NCI-H748 (cell line): ENCODE results near the gene NHSL2.

ENCODE experiments used
- DNase-seq: peaks from one replicate; lab custom pipeline; 2025; ENCODE audit not compliant: unreplicated experiment; lab: John Stamatoyannopoulos, UW

The NHSL2 gene

GRCh38 chrX:72126048-72126415, 215.4 kb downstream of the NHSL2 start:
- no peak for DNase-seq

GRCh38 chrX:72126539-72127140, 216.0 kb downstream of the NHSL2 start:
- DNase-seq = peak; percentile 67

DNA sequence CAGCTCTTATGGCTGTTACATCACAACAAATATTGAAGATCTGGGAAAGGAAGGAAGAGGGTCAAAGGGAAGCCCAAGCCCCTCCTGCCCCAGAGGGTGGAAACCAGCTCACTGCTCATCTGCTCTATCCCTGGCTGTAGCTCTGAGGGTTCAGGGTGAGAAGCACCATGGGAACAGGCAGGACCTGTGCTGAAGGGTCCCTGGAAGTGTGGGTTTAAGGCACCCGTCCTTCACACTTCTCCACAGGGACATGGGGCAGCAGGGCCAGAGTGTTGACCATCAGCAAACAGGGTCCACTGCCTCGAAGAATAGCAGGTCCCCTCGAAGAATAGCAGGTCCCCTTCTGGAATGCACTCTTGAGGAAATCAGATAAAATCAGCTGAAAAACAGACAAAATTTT, 216.7 kb downstream of the NHSL2 start:
- no peak for DNase-seq

GRCh38 chrX:72128183-72128834, 217.7 kb downstream of the NHSL2 start:
- no peak for DNase-seq

GRCh38 chrX:72128881-72129280, 218.2 kb downstream of the NHSL2 start:
- peak; percentile 26 for DNase-seq

DNA sequence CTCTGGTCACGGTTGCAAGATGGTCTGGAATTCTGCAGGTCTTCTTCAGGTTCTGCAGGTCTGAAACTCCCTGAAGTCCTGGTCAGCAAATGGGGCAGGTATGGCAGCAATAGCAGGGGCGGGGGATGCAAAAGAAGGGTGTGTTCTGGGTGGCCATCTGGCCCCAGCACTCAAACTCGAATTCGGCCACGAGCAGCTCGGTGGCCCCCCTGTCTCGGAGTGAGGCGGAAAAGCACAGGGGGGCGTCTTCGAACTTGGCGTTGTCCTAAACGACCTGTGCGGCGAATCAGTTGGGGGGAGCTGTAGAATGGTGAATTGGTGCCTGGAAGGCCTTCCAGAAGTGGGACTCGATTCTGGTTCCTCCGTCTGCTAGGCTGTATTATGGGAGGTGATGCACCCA, 219.0 kb downstream of the NHSL2 start:
- no peak for DNase-seq

DNA sequence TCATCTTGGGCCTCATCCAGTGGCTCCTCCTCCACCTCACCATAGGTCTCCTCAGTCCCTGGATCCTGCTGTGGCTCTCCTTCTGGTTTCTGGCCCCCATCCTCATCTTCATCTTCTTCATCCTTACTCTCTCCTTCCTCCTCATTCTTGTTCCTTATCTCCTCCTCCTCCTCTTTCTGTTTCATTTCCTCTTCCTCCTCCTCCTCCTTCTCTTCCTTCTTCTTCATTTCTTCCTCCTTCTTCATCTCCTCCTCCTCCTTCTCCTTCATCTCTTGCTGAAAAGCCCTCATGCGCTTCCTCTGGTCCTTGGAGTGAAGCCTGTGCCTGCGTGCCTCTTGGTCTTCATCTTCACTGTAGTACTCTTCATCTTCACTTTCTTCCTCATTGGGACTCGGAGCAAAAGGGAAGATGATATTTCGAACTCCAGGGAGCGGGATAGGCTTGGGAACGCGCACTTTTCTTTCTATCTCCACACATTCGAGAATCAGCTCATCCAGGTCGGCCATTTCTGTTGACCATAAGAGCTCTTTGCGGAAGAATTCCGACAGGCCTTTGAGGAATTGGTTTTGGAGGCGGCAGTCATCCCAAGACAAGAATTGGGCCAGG, 219.6 kb downstream of the NHSL2 start:
- DNase-seq = no peak

GRCh38 chrX:72130762-72131250, 220.2 kb downstream of the NHSL2 start:
- peak; percentile 38 for DNase-seq

GRCh38 chrX:72131317-72132294, 221.0 kb downstream of the NHSL2 start, which contains the start of gene RTL5:
RTL5 (minus strand) TSS chrX:72131915.
- peak; percentile 98 for DNase-seq

GRCh38 chrX:72132456-72132855, 221.8 kb downstream of the NHSL2 start:
- DNase-seq = no peak

DNA sequence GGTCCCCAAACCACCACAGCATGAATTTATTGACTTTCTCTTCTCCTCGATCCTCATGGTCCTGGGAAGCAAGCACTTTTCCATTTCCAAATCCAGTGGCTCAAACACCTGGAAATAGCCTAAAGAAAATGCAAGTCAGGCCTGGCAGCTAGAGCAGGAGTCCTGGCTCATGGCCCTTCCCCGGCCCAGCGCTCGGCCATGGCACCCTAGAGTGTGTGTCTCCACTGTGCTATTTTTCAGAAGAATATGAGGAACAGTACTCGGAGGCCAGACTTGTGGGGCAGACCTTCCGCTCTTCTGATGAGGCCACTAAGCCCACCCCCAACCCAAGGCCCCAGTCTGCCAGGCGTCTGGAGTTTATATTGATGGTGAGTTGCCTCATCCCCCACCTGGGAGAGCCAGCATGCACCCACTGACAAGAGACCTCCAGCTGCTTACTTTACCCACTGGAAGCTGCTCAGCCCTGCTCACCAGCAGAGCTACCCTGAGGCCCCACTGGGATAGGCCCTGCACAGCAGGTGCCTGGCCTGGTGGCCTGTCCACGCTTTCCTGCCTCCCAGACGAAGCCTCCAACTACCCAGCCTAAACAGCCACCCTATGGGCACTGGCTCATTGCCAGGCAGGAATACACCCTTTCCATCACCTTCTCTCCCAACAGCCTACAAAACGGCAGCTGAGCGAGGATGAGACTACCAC, 223.4 kb downstream of the NHSL2 start:
- DNase-seq = no peak

- no peak for DNase-seq
Observed at GRCh38 chrX:72137846-72138495, 227.3 kb downstream of the NHSL2 start.

- DNase-seq = no peak
Observed at GRCh38 chrX:72139538-72139937, 228.9 kb downstream of the NHSL2 start.

- peak; percentile 4 for DNase-seq
Observed at GRCh38 chrX:72141372-72142004, 230.8 kb downstream of the NHSL2 start.

DNA sequence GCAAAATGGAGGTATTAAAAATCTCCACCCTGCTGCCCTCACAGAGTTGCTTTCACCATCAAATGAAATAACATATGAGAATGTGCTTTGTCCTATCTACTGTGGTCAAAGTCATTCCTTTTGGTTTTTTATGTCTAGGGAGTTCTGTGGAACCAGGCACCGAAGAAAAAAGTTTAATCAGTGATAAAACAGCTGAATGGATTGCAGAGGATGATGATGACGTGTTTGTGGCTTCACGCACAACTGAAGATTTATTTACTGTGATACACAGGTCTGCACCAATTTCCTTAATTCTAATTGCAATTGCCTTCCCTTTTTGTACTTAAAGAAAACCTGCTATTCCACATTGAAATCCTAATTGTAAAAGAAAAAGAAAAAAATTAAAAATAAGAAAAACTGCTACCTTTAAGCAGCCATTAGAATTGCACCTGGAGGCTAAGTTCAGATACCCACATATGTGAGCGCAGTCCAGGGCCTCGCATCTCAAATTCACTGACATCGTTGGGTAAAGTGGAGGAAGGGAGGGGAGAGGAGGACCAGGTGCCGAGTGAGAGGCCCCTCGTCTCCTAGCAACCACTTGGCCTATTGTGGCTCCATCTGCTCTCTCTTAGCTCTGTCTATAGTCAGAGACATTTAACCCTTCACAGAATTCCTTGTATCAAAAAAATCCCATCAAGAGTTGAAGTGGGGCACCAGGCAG, 231.6 kb downstream of the NHSL2 start:
- DNase-seq = peak; percentile 95

DNA sequence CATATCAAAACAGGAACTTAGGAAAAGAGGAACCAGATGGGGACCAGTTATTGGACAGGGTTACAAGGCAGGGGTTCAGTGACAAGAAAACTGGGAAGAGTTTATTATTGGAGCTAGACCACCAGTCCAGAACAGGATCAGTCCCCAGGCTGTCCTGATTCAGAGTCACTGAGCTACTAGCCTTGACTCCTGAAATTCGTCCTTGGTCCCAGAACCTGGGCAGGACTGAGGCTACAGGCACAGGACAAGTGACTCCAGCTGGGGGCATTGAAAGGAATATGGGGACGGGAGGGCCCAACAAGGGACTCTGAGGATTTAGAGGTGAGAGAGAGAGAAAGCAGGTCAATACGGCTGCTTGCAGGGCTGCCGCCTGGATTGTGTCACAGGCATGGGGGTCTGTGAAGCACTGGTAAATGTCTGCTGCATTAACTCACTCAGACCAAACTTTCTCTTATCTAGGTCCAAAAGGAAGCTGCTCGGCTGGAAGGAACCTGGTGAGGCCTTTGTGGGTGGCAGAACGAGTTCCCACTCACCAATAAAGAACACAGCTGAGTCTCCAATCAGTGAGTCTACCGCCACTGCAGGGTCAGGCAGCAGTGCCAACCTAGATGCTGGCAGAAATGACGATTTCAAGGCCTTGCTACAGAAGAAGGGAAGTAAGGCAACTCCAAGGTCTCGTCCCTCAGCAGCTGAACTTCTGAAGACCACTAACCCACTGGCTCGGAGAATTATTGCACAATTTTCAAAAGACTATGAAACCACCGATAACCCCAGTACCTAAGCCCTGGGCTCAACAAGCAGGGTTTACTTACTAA, 232.4 kb downstream of the NHSL2 start:
- DNase-seq = no peak

GRCh38 chrX:72143609-72143907, 232.9 kb downstream of the NHSL2 start:
- no peak for DNase-seq

GRCh38 chrX:72145181-72145580, 234.5 kb downstream of the NHSL2 start:
- no peak for DNase-seq
